Smooth muscle cell (in vitro differentiated cells): ENCODE data around the gene MTCH1. TPM values are rescaled to one million over a fixed set of nuclear protein-coding genes. Genes with fewer than 3 reads are reported as not detected.
"Not testable (repeated sequence)": the region's sequence is repeated elsewhere in the genome, so short reads cannot be mapped to it uniquely, and the experiment has no call there.

Source experiments
- DNase-seq: peaks from one replicate; lab custom pipeline; 2025; ENCODE audit not compliant: unreplicated experiment; lab: John Stamatoyannopoulos, UW
- H2AFZ ChIP-seq: fragments of 200-600 bp; sonication (generic); 2 replicates; pipeline ENCODE4 v1.6.0; 2016; ENCODE audit warnings: antibody characterized with exemption, low read depth, mild to moderate bottlenecking
- H3F3A ChIP-seq: fragments of 200-600 bp; sonication (generic); 2 replicates; pipeline ENCODE4 v1.6.0; 2017; ENCODE audit warnings: antibody characterized with exemption, low read depth
- H3K27ac ChIP-seq: fragments of 200-600 bp; sonication (generic); 2 replicates; pipeline ENCODE4 v1.5.1; 2016; ENCODE audit warnings: low read depth, mild to moderate bottlenecking
- H3K27me3 ChIP-seq: fragments of 200-600 bp; sonication (generic); 2 replicates; pipeline ENCODE4 v1.6.1; 2016; ENCODE audit warnings: low read depth, mild to moderate bottlenecking
- H3K36me3 ChIP-seq: fragments of 200-600 bp; sonication (generic); 2 replicates; pipeline ENCODE4 v1.5.1; 2016; ENCODE audit warnings: low read depth
- H3K4me1 ChIP-seq: fragments of 200-600 bp; sonication (generic); 2 replicates; pipeline ENCODE4 v1.5.1; 2016; ENCODE audit warnings: low read depth
- H3K4me2 ChIP-seq: fragments of 200-600 bp; sonication (generic); 2 replicates; pipeline ENCODE4 v1.6.0; 2016; ENCODE audit warnings: mild to moderate bottlenecking
- H3K4me3 ChIP-seq: fragments of 200-600 bp; sonication (generic); 2 replicates; pipeline ENCODE4 v1.5.1; 2016; ENCODE audit warnings: mild to moderate bottlenecking
- H3K79me2 ChIP-seq: fragments of 200-600 bp; sonication (generic); 2 replicates; pipeline ENCODE4 v1.6.0; 2016; ENCODE audit warnings: low read depth, mild to moderate bottlenecking
- H3K9ac ChIP-seq: fragments of 200-600 bp; sonication (generic); 2 replicates; pipeline ENCODE4 v1.6.0; 2016; ENCODE audit warnings: low read depth
- H3K9me3 ChIP-seq: fragments of 200-600 bp; sonication (generic); replicated peaks from 2 replicates; pipeline ENCODE4 v1.5.1; 2016; ENCODE audit warnings: low read depth
- H4K20me1 ChIP-seq: fragments of 200-600 bp; sonication (generic); 2 replicates; pipeline ENCODE4 v1.6.0; 2016; ENCODE audit warnings: low read depth
- WGBS: methylation state at CpG from one replicate; pipeline ENCODE4 v1.1.7; 2016; ENCODE audit warnings: low lambda C conversion rate; 5-methylcytosine and 5-hydroxymethylcytosine counted together
- polyA plus RNA-seq: library from polyadenylated mRNA; unstranded; fragments of >200 nt; fragmentation: Nextera tagmentation; extraction: Ambion mirVana; gene quantifications from 2 replicates; pipeline ENCODE4 v1.2.1, GENCODE V29; 2016
- total RNA-seq: library from RNA; depleted of rRNA; stranded (reverse); fragments of >200 nt; gene quantifications from 2 replicates; pipeline ENCODE4 v1.2.3, GENCODE V29; 2014
- TF ChIP-seq, protein P1 (sequence below): fragments of 200-600 bp; sonication (generic); IDR thresholded peaks from 2 replicates; pipeline ENCODE4 v1.5.1; 2017; ENCODE audit warnings: borderline replicate concordance, mild to moderate bottlenecking, antibody characterized with exemption; ENCODE audit not compliant: insufficient read depth, poor library complexity, severe bottlenecking

The MTCH1 gene
- total and polyA plus RNA-seq, 2 experiments from 2014 or later = 200 to 517 TPM

DNA sequence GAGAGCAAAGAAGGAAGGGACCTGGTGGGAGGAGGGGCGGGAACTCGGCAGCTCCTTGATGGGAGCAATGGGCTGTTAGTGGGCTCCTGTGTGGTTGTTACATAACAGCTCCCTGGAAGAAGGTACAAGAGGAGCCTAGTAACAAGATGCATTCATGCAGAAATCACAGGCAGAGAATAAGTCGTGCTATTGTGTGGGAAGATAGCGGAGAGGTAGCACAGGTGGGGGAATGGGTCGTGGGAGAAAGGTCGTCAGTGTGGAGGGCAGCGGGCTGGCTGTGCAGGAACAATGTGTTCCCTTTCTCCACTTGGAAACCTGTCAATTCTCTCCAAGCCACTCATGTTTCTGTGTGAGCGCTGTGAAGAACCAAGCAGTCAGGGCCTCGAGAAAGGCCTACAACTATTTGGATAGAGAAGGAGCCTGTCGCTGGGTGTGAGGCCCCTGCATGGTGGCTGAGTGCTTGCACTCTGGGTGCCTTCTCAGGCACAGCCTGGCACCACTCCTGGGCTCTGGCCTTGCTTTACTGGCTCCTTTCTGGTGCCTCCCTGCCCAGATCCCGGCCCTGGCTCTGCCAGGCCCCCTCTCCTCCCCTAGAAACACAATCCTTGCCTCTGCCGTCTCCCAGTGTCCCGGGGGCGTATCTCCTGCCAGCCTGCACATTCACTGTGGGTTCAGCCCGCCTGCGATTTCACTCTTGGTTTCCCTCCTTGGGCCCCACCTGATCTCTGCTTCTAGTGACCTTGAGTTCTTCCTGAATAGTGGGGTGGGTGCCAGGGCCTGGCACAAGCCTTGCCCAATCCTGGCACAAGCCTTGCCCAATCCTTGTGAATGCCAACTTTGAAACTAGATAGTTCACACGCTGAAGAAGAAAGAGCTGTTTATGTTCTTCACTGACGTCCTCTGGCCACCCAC, 12.1 kb upstream of the MTCH1 start:
- peaks cover 13% of the 10 kb centered on the region for H3K4me1 ChIP-seq

DNA sequence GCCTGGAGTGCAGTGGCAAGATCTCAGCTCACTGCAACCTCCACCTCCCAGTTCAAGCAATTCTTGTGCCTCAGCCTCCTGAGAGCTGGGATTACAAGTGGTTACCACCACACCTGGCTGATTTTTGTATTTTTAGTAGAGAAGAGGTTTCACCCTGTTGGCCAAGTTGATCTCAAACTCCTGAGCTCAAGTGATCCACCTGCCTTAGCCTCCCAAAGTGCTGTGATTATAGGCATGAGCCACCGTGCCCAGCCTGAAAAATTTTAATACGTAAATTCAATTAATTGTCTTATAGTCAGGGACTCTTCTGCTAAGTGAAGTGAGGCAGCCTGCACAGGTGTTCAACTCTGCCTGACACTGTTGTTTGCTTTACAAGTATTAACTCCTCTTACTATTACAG, 4.4 kb upstream of the MTCH1 start:
- H3K9ac ChIP-seq, H3K4me1 ChIP-seq, DNase-seq, H3K4me2 ChIP-seq, H3K27me3 ChIP-seq, H3K79me2 ChIP-seq, H3K36me3 ChIP-seq, H4K20me1 ChIP-seq, H3K27ac ChIP-seq, H3K9me3 ChIP-seq, H2AFZ ChIP-seq, H3K4me3 ChIP-seq, H3F3A ChIP-seq: not testable (repeated sequence)
- 84% methylated on average over 2 of the region's 2 CpGs for WGBS

More for the DNA sequence above, 12.1 kb upstream of the MTCH1 start:
- no peaks in the 10 kb centered on the region for H3K79me2 ChIP-seq
- H2AFZ ChIP-seq = no peak overlapping the region
- no peak overlapping the region for H3K27ac ChIP-seq
- TF ChIP-seq, protein P1, sequence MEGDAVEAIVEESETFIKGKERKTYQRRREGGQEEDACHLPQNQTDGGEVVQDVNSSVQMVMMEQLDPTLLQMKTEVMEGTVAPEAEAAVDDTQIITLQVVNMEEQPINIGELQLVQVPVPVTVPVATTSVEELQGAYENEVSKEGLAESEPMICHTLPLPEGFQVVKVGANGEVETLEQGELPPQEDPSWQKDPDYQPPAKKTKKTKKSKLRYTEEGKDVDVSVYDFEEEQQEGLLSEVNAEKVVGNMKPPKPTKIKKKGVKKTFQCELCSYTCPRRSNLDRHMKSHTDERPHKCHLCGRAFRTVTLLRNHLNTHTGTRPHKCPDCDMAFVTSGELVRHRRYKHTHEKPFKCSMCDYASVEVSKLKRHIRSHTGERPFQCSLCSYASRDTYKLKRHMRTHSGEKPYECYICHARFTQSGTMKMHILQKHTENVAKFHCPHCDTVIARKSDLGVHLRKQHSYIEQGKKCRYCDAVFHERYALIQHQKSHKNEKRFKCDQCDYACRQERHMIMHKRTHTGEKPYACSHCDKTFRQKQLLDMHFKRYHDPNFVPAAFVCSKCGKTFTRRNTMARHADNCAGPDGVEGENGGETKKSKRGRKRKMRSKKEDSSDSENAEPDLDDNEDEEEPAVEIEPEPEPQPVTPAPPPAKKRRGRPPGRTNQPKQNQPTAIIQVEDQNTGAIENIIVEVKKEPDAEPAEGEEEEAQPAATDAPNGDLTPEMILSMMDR = no peak
- no peaks in the 10 kb centered on the region for H3F3A ChIP-seq
- no peaks in the 10 kb centered on the region for H3K9me3 ChIP-seq
- H4K20me1 ChIP-seq = no peaks in the 10 kb centered on the region
- WGBS = 87% methylated on average over 18 of the region's 18 CpGs
- H3K4me2 ChIP-seq = no peak overlapping the region
- H3K27me3 ChIP-seq = no peaks in the 10 kb centered on the region
- no peaks in the 10 kb centered on the region for H3K36me3 ChIP-seq
- no peak overlapping the region for H3K9ac ChIP-seq
- no peak overlapping the region for H3K4me3 ChIP-seq
- no peak for DNase-seq

DNA sequence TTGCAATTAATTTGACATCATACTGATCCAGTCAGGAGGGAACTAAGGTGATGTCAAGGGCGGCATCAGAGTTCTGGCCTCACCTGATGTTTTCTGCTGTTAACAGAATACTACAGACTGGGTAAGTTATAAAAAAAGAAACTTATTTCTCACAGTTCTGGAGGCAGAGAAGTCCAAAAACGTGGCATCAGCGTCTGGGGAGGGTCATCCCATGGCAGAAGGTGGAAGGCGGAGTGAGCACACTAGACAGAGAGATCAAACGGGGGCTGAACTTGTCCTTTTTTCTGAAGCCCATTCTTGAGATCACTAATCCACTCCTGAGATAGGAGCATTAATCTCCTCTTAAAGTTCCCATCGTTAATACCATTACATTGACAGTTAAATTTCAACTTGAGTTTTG, 3.3 kb upstream of the MTCH1 start:
- Histone ChIP-seq H3F3A (peaks cover 5% of the 10 kb centered on the region), H4K20me1 (peaks cover 7% of the 10 kb centered on the region), H3K9me3 (no peaks in the 10 kb centered on the region), H3K9ac (no peak overlapping the region), H3K4me3 (no peak overlapping the region), H3K4me1 (peaks cover 7% of the 10 kb centered on the region), H2AFZ (no peak overlapping the region), H3K27ac (no peak overlapping the region), H3K4me2 (no peak overlapping the region), H3K27me3 (no peaks in the 10 kb centered on the region), H3K79me2 (peaks cover 17% of the 10 kb centered on the region), H3K36me3 (no peaks in the 10 kb centered on the region)
- TF ChIP-seq, protein P1 = no peak
- no peak for DNase-seq
- WGBS = 81% methylated on average over 6 of the region's 6 CpGs

DNA sequence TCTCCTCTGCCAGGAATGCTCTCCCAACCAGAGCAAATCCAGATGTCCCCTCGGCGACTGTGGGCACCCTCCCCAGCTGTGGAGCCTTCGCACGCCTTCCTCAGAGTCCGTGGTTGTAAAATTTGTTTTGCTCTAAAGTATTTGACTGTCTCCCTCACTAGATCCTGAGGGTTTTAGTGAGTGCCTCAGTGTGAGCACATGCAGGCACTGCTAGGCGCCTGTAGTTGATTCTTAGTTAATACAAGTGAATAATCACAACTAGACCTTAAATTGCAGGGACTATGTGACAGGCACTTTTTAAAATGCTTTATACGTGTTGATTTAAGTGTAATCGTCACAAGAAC, 680 bp upstream of the MTCH1 start:
- TF ChIP-seq, protein P1 = no peak
- no peaks in the 10 kb centered on the region for H3K36me3 ChIP-seq
- H3K9me3 ChIP-seq = no peaks in the 10 kb centered on the region
- H3K79me2 ChIP-seq = peaks cover 43% of the 10 kb centered on the region
- peaks cover 33% of the 10 kb centered on the region for H4K20me1 ChIP-seq
- H3K9ac ChIP-seq = peak overlapping the region; percentile 96
- WGBS = 8% methylated on average over 8 of the region's 8 CpGs
- DNase-seq = no peak
- peak overlapping the region; percentile 99 for H3K4me3 ChIP-seq
- peaks cover 12% of the 10 kb centered on the region for H3K4me1 ChIP-seq
- H3K27ac ChIP-seq = peak overlapping the region; percentile 89
- H2AFZ ChIP-seq = peak overlapping the region; percentile 29
- peaks cover 8% of the 10 kb centered on the region for H3F3A ChIP-seq
- peak overlapping the region; percentile 90 for H3K4me2 ChIP-seq
- no peaks in the 10 kb centered on the region for H3K27me3 ChIP-seq
